Ecto neural progenitor cell (in vitro differentiated cells): ENCODE data around the gene MYL12A.

Experiments used
- DNase-seq: peaks from one replicate; pipeline ENCODE4 v3.0.0-alpha.2; 2018; ENCODE audit warnings: low spot score

Gene MYL12A

DNA sequence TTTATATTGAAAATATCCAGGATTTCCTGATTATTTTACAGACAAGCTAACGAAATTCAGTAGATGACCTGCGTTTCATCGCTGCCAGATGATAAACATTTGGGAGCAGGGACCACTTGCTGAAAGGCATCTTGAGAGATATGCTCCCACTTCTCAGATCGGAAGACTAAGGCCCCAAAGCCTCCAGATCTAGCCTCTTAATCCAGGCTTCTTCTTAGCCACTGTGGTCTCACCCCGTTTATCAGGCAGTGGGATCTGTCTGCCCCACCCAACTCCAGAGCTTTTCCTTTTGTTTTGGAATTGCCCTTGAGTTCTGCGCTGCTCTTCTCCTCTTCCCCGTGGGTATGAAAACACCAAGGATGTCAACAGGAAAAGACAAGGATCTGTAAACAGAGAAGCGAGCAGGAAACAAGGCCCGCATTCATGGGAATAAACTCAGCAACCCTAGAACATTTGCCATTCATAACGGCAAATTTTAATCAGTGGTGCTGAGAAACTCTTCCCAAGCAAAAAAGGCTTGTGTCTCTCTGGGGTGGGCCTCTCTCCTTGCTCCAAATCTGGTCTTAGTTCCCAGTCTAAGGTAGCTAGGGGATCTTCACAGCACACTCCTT, 35.8 kb downstream of the MYL12A start:
- DNase-seq: no peak

DNA sequence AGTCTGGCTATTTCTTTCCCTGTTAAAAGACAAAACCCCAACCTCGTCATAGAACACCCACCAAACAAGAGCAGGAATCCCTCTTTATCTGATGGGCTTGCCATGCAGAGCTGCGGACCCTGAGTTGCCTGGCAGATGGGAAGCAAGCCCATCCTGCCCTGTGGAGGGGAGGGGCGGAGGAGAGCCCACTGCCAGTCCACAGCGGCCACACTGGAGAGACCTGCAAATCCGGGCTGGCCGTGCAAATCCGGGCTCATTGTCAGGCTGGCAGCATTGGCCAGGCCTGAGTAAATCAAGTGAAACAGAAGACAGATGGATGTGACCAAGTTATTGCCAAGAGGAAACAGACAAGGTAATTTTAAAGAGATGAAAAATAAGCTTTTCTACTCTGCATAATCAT, 36.3 kb downstream of the MYL12A start:
- no peak for DNase-seq

DNA sequence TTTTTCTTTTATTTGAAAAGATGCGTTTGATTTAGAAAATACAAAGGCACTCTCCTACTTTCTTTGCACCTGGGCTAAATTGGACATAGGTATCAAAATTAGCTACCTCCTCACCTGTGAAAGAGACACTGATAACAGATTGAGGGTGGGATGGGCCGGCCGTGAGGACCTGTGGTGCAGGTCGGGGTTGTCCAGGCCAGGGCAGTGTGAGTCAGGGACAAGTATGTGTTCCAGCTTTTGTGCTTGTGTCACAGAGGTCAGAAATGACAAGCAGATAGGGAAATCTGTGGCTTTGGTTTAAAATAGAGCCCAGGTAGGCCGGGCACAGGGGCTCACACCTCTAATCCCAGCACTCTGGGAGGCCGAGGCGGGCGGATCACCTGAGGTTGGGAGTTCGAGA, 36.9 kb downstream of the MYL12A start:
- no peak for DNase-seq

DNA sequence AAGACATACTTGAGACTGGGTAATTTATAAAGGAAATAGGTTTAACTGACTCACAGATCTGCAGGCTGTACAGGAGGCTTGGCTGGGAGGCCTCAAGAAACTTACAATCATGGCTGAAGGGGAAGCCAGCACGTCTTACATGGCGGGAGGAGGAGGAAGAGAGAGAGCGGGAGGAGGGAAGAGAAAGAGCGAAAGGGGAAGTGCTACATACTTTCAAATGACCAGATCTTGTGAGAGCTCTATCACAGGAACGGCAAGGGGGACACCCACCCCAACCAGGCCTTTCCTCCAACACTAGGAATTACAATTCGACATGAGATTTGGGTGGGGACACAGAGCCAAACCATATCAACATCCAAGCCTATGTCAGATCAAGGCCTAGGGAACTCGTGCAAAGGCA, 38.6 kb downstream of the MYL12A start:
- DNase-seq: no peak

DNA sequence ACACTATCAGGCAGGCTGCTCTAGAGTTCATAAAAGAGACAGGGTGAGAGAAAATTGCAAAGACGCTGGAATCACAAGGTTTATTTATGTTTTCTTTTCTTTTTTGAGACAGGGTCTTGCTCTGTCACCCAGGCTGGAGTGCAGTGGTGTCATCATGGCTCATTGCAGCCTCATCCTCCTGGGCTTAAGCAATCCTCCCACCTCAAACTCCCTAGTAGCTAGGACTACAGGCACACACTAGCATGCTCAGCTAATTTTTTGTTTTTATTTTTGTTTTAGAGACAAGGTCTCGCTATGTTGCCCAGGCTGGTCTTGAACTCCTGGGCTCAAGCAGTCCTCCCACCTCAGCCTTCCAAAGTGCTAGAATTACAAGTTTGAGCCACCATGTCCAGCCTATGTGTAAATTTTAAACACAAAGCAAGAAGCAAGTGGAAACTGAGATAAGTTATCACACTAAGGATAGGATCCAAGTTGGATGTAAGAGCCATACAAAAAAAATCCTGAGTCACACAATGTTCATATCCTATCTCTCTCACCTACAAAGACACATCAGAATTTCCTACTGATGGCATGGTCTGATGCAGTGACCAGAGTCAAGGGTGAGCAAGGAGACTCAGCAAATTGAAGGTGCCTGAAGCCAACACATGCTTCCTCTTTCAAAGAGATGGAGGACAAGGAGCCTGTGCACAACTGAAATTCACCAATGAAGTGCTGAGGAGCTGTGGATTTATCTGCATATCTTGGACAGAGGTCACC, 45.8 kb downstream of the MYL12A start:
- DNase-seq: no peak

DNA sequence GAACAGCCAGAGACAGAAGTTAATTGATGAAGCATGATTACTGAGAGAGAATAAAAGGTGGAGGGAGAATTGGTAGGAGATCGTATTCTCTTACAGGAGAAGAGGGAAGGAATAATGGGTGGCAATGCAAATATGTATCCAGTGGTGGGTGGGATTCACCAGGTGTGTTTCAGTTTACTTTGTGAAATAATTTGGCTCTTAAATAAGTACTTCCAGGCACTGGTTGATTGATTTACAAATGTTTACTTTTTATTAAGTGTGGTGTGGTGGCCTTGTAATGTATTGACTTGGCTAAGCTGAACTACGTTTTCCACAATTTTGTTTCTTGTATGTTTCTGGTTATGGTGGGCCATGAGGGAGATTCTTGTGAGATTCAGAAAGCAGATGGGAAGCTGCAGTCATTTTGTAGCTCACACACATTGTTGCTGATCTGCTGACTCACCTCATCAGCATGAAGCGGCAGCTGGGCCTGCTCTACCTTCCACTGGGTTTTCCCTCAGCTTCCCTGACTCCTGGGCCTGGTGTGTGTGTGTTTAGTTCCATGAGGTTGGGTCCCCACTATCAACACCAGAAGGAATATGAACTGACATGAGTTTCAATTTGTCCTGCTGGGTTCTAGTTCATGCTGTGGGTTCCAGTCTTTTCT, 47.0 kb downstream of the MYL12A start:
- DNase-seq: no peak

DNA sequence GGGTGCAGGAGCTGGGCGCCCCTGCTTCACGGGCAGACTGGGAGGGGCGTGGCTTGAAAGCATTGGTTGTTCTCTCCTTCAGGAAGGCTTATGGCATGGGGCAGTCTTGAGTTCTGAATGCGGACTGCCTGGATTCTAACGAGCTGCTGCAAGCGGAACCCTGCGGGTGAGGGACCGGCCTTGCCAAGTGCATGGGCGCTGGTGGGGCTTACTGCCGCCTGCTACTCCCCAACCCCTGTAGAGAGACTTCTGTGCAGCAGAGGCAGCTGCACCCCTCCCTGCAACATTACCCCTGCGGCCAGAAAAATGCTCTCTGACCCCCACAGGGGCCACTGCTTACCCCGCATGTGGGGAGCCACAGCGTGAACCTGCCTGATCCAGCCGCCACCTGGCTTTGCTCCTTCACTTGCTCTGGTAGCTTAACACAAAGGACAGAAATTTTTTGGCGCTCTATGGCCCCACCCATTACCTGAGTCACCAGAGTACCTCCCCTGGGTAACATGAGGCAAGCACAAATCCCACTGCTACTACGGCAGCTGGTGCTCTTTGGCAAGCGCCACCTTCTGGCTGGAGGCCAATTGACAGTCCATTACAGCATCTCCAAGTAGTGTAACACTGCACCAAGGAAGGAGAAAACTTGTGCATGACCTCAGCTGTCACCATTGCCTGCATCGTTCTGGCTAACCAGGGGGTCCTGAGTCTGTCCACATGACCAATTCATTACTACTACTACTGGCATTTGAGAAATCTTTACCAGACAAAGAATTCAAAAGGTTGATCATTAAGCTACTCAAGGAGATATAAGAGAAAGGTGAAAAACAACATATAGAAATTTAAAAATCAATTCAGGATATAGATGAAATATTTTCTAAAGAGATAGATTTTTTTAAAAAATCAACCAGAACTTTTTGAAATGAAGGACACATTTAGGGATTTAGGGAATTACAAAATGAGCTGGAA, 49.7 kb downstream of the MYL12A start:
- peak; percentile 90 for DNase-seq

DNA sequence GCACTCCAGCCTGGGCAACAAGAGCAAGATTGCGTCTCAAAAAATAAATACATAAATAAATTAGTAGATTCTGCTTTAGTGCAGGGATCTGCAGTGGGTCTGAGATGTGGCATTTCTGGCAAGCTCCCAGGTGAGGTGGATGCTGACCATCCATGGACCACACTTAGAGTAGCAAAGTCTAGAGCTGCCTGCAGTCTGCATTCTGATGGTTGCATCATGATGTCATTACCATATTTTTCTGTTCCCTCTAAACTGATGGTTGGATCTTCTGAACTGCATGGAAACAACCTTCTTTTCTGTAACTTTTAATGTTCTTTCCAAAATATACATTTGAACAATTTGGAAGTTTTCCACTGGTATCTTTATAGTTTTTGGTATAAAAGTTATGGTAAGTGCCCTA, 57.2 kb downstream of the MYL12A start:
- no peak for DNase-seq

DNA sequence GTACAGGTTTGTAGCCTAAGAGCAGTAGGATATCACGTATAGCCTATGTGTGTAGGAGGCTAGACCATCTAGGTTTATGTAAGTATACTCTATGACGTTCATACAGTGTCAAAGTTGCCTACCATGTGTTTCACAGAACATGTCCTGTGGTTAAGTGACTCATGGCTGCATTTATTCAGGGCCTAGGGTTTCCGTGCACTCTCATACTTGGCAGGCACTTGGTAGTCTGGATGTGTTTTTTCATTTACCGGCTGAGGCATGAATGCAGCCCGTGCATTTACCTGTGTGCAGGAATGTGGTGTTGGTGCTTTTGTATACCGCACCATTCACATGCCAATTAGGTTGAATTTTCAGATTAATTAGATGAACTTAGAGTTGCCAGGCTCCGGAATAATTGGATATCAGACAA, 57.8 kb downstream of the MYL12A start:
- DNase-seq: no peak
